OCI-LY7 (cell line): Measurements from ENCODE around the gene SCN2A.

Experiments used
- CTCF ChIP-seq: fragments of 200-600 bp; sonication (generic); conservative IDR thresholded peaks from 2 replicates; pipeline ENCODE4 v1.5.1; 2014; ENCODE audit warnings: mild to moderate bottlenecking, antibody characterized with exemption, low read length, moderate library complexity, mixed read lengths
- EZH2phosphoT487 ChIP-seq: fragments of 200-600 bp; sonication (generic); IDR thresholded peaks from 2 replicates; pipeline ENCODE4 v1.6.1; 2018; ENCODE audit warnings: low read depth, borderline replicate concordance, mild to moderate bottlenecking, mixed run types, antibody characterized with exemption, low read length, moderate library complexity, mixed read lengths

- TF ChIP-seq CTCF (no peak), EZH2phosphoT487 (no peak)
These were observed 12.2 kb downstream of the SCN2A start for GRCh38 chr2:165251366-165251765.
